HG03196 (cell line): ENCODE results near the gene RGL1.
"Not testable (repeated sequence)": the region's sequence is repeated elsewhere in the genome, so short reads cannot be mapped to it uniquely, and the experiment has no call there.

Experiments used
- ATAC-seq: cut with Tn5 transposase; IDR thresholded peaks from one replicate; pipeline ENCODE4 v1.9.1; 2021; ENCODE audit not compliant: unreplicated experiment

The RGL1 gene

DNA sequence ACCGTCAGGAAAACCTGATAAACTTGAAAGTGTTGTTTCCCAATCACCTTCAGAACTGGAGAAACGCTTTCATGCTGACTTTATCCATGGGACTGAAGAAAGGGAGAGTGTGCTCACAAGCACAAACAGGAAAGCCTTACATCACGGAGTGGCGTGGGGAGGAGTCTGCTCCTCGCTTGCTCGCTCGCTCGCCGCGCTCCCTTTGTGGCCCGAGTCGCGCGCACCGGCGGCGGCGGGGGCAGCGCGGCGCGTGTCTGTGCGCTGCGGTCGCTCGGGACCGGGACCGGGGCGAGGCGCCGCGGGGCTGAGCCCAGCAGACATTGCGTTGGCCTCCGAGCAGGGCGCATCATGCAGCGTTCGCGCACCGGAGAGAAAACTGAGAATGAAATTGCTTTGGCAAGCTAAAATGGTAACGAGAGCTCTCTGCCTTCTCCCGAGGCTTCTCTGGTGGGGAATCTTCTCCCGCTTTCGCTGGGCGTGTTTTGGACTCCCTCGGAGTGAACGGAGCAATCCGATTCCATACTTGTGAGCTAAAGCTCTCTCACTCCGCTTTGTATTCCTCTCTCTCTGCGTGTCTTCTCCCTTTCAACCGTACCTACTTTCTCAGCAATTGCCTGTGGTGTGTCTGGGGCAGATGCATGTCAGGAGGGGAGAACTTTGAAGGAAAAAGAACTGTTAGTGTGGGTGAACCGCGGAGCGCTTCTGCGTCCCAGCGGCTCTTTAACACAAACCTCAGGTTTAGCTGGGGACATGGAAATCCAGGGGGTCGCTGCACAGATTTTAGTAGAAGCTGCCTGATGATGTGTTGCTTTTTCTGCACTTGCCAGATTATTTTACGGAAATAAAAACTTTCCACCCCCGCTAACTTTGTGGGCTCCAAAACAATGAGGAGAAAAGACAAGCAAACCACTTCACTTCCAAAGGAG is at the start of gene RGL1:
Gene RGL1, plus strand, starts transcription at position 205 of the 926 bp plus-strand sequence. Its CDS starts 178 bp downstream, at position 383.
- peak; percentile 51 for ATAC-seq

GRCh38 chr1:183756326-183756725 is 48.6 kb upstream of the RGL1 start:
- no peak for ATAC-seq

- no peak for ATAC-seq
Observed at GRCh38 chr1:183757061-183757460, 47.9 kb upstream of the RGL1 start.

GRCh38 chr1:183758913-183759312 is 46.0 kb upstream of the RGL1 start:
- ATAC-seq: no peak

- ATAC-seq: no peak
Observed at GRCh38 chr1:183760661-183761060, 44.3 kb upstream of the RGL1 start.

DNA sequence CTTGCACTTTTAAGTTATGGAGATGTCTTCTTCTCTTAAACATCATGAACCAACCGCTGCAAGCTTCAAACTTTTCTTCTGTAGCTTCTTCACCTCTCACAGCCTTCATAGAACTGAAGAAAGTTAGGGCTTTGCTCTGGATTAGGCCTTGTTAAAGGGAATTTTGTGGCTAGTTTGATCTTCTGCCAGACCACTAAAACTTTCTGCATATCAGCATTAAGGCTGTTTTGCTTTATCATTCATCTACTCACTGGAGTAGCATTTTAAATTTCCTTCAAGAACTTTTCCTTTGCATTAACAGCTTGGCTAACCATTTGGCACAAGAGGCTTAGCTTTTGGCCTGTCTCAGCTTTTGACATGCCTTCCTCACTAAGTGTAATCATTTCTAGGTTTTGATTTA is 43.0 kb upstream of the RGL1 start:
- ATAC-seq: no peak

GRCh38 chr1:183762856-183763255 is 42.1 kb upstream of the RGL1 start:
- not testable (repeated sequence) for ATAC-seq

GRCh38 chr1:183764981-183765380 is 39.9 kb upstream of the RGL1 start:
- ATAC-seq: no peak

DNA sequence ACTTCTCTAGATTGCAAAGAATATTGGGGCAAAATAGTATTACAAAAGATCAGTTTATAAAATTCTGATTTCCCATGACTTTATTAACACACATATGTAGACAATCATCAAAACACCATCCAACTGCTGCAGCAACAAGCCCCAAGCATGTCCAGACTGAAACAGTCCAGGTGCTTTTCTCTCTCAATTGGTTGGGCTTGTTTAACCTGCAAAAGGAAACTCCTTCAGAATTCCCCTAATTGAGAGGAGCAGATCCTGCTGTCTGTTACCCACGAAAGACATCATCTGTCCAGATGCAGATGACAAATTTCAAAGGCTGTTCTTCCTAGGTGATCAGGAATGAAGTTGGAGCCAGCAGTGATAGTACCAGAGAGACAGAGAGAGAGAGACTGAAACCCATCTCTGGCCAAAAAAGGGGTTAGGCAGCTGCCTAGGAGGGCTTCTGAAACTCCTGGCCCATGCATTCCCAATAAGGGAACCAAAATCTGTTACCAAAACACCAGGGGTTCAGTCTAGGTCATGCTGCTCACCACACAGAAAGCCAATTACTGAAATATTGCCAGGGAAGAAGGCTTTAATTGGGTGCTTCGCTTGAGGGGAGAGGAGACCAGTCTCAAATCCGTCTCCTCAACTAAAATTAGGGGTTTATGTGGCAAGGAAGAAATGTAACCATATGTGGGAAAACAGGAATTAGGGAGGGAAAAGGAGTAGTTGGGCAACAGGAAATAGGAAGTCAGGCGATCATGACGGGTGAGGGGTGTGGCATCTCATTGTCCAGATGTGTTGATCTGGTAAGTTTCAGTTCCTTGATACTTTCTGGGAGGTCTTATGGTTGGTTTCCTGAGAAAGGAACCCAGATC is 34.7 kb upstream of the RGL1 start:
- ATAC-seq: no peak

- ATAC-seq: no peak
Observed at GRCh38 chr1:183770816-183771128, 34.1 kb upstream of the RGL1 start.

DNA sequence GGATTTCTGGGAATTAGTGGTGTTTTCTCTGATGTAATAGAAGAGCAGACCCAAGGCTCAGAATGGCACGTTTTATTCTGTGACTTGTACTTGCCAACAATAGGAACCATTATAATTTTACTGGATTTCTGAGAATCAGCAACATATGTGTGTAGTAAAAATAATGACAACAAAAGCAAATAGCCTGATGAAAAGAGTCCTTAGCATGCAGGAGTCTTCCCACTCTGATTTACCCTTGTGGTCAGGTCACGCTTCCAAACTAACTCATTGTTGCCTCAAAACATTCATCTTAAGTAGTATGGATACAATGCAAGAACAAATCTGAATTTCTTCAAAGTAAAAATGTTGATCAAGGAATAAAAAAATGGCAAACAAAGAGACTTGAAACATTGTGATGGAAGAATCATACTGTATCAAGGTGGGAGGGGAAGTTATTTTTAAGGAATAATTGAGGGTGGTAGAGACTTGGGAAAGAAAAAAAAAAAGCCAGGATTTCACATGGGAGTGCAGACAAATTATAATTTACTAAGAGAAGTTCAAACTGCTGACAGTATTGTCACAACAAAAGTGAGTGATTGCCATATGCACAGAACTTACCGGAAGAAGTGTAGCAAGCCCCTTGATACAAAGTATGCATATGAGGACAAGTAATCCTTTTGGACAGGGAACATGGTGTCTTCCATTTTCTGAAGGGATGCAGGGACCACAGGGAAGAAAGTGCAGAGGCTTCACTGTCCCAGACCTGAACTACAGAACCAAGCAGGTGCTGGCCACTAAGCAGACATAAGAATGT is 31.2 kb upstream of the RGL1 start:
- no peak for ATAC-seq

- no peak for ATAC-seq
Observed at GRCh38 chr1:183774938-183775337, 30.0 kb upstream of the RGL1 start.

DNA sequence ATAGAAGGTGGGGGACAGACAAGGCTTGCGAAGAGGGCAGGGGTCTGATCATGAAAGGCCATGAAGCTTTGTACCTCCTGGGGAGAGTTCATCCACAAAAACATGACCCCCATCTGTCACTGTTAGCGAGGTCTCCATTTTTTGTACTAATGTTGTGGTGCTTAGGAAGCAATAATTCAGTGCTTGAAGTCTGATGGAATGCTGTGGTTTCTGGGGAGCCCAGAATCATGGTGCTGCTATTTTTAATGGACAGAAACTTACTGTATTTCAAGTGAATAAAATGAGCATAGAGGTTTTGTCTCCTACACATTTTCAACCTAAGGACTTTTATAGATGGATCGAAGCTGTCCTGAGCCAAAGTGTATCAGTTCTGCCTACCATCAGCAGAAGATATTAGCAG is 28.2 kb upstream of the RGL1 start:
- ATAC-seq: no peak

DNA sequence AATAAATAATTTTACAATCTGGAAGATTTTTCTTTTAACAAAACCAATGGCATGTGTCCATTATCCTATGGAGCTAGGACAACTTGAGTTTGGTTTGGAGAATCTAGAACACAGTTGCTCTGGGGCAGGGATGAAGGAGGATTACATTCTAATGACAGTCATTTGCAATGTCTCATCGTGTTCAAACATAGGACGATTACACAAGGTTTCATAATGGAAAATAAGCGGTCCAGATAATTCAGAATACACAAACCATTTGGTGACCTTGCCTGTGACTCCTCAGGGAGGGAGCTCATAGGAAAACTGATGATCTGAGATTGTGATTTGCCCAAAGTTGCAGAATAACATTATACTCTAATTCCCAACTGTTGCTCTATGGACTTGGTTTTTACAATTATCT is 27.6 kb upstream of the RGL1 start:
- ATAC-seq: no peak

GRCh38 chr1:183778045-183778444 is 26.9 kb upstream of the RGL1 start:
- ATAC-seq: no peak

DNA sequence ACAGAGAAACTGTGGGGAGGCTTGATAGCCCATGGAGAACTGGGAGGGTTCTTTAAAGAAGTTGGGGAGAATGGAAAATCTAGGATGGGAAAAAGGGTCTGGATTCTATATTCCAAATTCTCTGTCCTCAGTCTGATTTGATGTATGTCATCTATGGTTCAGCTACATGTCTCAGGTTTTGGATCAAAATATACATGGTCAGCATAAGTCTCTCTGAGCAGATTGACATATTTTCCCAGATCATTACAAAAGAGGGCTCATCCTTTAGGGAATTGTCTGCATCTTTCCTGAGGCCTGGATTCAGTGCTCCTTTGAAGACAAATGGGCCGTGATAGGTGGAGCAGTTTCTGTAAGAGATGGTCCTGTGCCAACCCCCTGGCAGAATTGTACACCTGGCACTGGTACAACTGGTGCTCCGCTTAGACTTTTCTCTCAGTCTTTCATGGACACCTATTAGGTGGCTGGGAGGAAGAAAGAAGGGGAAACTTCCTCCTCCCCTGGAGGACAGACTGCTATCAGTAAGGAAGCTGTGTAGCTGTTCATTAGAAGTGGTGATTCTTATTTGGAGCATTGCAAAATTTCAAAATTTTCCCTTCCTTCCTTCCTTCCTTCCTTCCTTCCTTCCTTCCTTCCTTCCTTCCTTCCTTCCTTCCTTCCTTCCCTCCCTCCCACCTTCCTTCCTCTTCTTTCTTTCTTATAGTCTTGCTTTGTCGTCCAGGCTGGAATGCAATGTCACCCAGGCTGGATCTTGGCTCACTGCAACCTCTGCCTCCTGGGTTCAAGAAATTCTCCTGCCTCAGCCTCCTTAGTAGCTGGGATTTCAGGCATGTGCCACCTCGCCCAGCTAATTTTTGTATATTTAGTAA is 26.1 kb upstream of the RGL1 start:
- no peak for ATAC-seq

DNA sequence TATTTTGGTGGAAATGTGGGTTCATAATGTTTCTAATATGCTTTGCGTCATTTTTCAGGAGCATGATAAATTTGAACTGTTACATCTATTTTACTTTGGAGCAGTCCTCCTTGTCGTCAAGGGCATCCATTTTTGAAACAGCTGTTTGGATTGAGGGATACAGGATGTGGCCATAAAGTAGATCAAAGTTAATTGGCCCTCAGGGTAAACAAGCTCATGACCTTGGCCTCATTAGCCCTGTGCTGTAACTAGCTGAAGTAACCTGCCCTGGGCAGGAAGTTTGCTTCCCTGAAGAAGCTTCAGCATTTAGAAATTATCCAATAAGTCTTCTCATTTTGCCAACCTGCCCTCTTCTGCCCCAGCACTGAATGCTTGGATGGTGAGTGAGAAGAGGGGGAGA is 24.8 kb upstream of the RGL1 start:
- no peak for ATAC-seq

GRCh38 chr1:183780757-183781156 is 24.2 kb upstream of the RGL1 start:
- ATAC-seq: no peak

DNA sequence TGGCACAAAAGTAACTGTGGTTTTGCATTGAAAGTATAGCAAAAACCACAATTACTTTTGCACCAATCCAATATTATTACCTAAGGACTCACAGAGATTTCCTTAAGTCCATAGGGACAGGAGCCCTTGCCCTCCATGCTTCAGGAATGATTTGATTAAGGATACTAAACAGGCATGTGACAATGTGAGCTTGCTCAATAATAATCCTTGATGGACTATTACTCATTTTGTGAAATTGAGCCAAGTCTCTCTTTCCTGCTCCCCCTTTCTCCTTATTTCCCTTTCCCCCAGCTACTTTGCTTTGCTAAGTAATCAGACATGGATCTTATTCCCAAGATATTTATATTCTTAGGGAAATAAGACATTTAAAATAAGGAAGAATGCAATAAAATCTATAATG is 21.6 kb upstream of the RGL1 start:
- no peak for ATAC-seq
